HCT116 (cell line): ENCODE results near the gene CAMK2G. TPM values are rescaled to one million over a fixed set of nuclear protein-coding genes. Genes with fewer than 3 reads are reported as not detected.

Experiments used
- ATAC-seq: fragments of 200-7000 bp; cut with Tn5 transposase; 2 replicates; pipeline ENCODE4 v1.9.1; 2020; ENCODE audit warnings: mild to moderate bottlenecking, moderate library complexity
- BruUV-seq: library from RNA; stranded (reverse); fragments of 400-500 nt; replicated peaks from 2 replicates; lab custom pipeline; 2021; lab: Mats Ljungman, UMichigan
- CTCF ChIA-PET: fragments of 300-600 bp; sonication (Branson Sonifier 250); formaldehyde crosslinking; loops from one replicate; lab custom pipeline; 2021; ENCODE audit warnings: antibody characterized with exemption; lab: Charles Lee
- POLR2A ChIA-PET: fragments of 300-600, 350-600 bp; sonication (Branson Sonifier 250); formaldehyde crosslinking; loops from one replicate; lab custom pipeline; 2021; ENCODE audit warnings: antibody characterized with exemption; lab: Charles Lee
- RAD21 ChIA-PET, 2 experiments: fragments of 300-600 bp; sonication (Branson Sonifier 250); formaldehyde crosslinking; loops; one replicate each; lab custom pipeline; 2023; ENCODE audit warnings: low total read pairs in 2 of 2; ENCODE audit not compliant: uncharacterized antibody in 2 of 2, unreplicated experiment in 2 of 2, low non-redundant PET in 1 of 2; lab: Charles Lee
- DNase-seq: peaks from one replicate; pipeline ENCODE4 v3.0.0-alpha.2; 2010; ENCODE audit warnings: low read depth, low spot score
- H2AFZ ChIP-seq: fragments of 200-600 bp; shearing (Covaris generic), sonication (generic); 2 replicates; pipeline ENCODE4 v1.6.1; 2017; ENCODE audit warnings: low read depth, mixed run types, mixed read lengths, antibody characterized with exemption, low read length; ENCODE audit not compliant: poor library complexity, severe bottlenecking
- H3K27ac ChIP-seq: 2 replicates; pipeline ENCODE4 v1.5.1; 2012; ENCODE audit warnings: low read depth, low read length
- H3K27me3 ChIP-seq: fragments of 200-600 bp; sonication (generic); 2 replicates; pipeline ENCODE4 v1.6.1; 2016; ENCODE audit warnings: mixed run types, low read length, mixed read lengths; ENCODE audit not compliant: insufficient read depth
- H3K36me3 ChIP-seq, 2 experiments: fragments of 200-500 bp in 1 of 2; fragments of 200-600 bp in 1 of 2; sonication (Bioruptor generic) in 1 of 2; sonication (generic) in 1 of 2; 2 replicates each; pipeline versions ENCODE4 v1.5.1 to v1.6.1; 2014 to 2016; ENCODE audit warnings: low read length in 2 of 2, inconsistent platforms in 1 of 2, mixed read lengths in 1 of 2, mixed run types in 1 of 2; ENCODE audit not compliant: insufficient read depth in 2 of 2, control insufficient read depth in 1 of 2
- H3K4me1 ChIP-seq, 2 experiments: fragments of 200-600 bp in 1 of 2; sonication (generic) in 1 of 2; 2 replicates each; pipeline versions ENCODE4 v1.5.1 to v1.6.1; 2012 to 2017; ENCODE audit warnings: low read length in 2 of 2, inconsistent platforms in 1 of 2, mild to moderate bottlenecking in 1 of 2, mixed read lengths in 1 of 2, mixed run types in 1 of 2, moderate library complexity in 1 of 2; ENCODE audit not compliant: insufficient read depth in 2 of 2, control insufficient read depth in 1 of 2
- H3K4me2 ChIP-seq: fragments of 200-600 bp; sonication (generic); 2 replicates; pipeline ENCODE4 v1.6.1; 2017; ENCODE audit warnings: mixed run types, low read length, mixed read lengths
- H3K4me3 ChIP-seq, 2 experiments: fragments of 200-600 bp in 1 of 2; sonication (generic) in 1 of 2; replicated peaks in 1 of 2; 2 replicates each; pipeline ENCODE4 v1.5.1; 2011 to 2016; ENCODE audit warnings: low read length in 2 of 2, control low read depth in 1 of 2, low read depth in 1 of 2, mild to moderate bottlenecking in 1 of 2, mixed read lengths in 1 of 2, mixed run types in 1 of 2
- H3K79me2 ChIP-seq: fragments of 200-600 bp; sonication (generic); 2 replicates; pipeline ENCODE4 v1.6.1; 2017; ENCODE audit warnings: mild to moderate bottlenecking, mixed run types, low read length, moderate library complexity, mixed read lengths; ENCODE audit not compliant: insufficient read depth
- H3K9ac ChIP-seq: fragments of 200-600 bp; sonication (generic); 2 replicates; pipeline ENCODE4 v1.6.1; 2016; ENCODE audit warnings: low read length, mixed read lengths
- H3K9me2 ChIP-seq: fragments of 200-600 bp; sonication (generic), shearing (Covaris generic); 2 replicates; pipeline ENCODE4 v1.6.1; 2017; ENCODE audit warnings: mixed run types, mild to moderate bottlenecking, moderate library complexity; ENCODE audit not compliant: insufficient read depth
- H3K9me3 ChIP-seq, 2 experiments: fragments of 200-500 bp in 1 of 2; fragments of 200-600 bp in 1 of 2; sonication (Bioruptor generic) in 1 of 2; sonication (generic) in 1 of 2; 2 replicates each; pipeline ENCODE4 v1.6.1; 2014 to 2017; ENCODE audit warnings: low read length in 2 of 2, mixed read lengths in 2 of 2, inconsistent platforms in 1 of 2, low read depth in 1 of 2, mild to moderate bottlenecking in 1 of 2, mixed run types in 1 of 2, moderate library complexity in 1 of 2; ENCODE audit not compliant: control insufficient read depth in 1 of 2, insufficient read depth in 1 of 2
- H4K20me1 ChIP-seq: fragments of 200-600 bp; sonication (generic), shearing (Covaris generic); 2 replicates; pipeline ENCODE4 v1.6.1; 2017; ENCODE audit warnings: mixed run types, mild to moderate bottlenecking, moderate library complexity; ENCODE audit not compliant: insufficient read depth
- CBX3 ChIP-seq: IDR thresholded peaks from 2 replicates; pipeline ENCODE4 v1.6.1; 2012; ENCODE audit warnings: low read depth
- EGR1 ChIP-seq: IDR thresholded peaks from 2 replicates; pipeline ENCODE4 v1.6.1; 2012; ENCODE audit warnings: low read depth
- ELF1 ChIP-seq: IDR thresholded peaks from 2 replicates; pipeline ENCODE4 v1.6.1; 2012; ENCODE audit warnings: low read depth, borderline replicate concordance
- FOSL1 ChIP-seq: IDR thresholded peaks from 2 replicates; pipeline ENCODE4 v1.6.1; 2012; ENCODE audit warnings: low read depth
- JUND ChIP-seq: IDR thresholded peaks from 2 replicates; pipeline ENCODE4 v1.6.1; 2012
- POLR2A ChIP-seq: IDR thresholded peaks from 2 replicates; pipeline ENCODE4 v1.7.0; 2011; ENCODE audit warnings: borderline replicate concordance; ENCODE audit not compliant: insufficient read depth, insufficient read length; ENCODE audit errors: extremely low read depth
- POLR2AphosphoS5 ChIP-seq: IDR thresholded peaks from 2 replicates; pipeline ENCODE4 v1.6.1; 2011; ENCODE audit warnings: mild to moderate bottlenecking, low read depth, low read length, moderate library complexity
- RAD21 ChIP-seq: IDR thresholded peaks from 2 replicates; pipeline ENCODE4 v1.6.1; 2012; ENCODE audit warnings: low read depth, mild to moderate bottlenecking
- SIN3A ChIP-seq: IDR thresholded peaks from 2 replicates; pipeline ENCODE4 v1.6.1; 2012; ENCODE audit warnings: low read depth
- SRF ChIP-seq: IDR thresholded peaks from 2 replicates; pipeline ENCODE4 v1.6.1; 2012; ENCODE audit warnings: low read depth
- YY1 ChIP-seq: IDR thresholded peaks from 2 replicates; pipeline ENCODE4 v1.6.1; 2011; ENCODE audit warnings: low read length, low read depth, moderate library complexity, mild to moderate bottlenecking; ENCODE audit not compliant: insufficient replicate concordance; ENCODE audit errors: extremely low read depth
- intact Hi-C: fragments of 100-400 bp; cut with micrococcal nuclease; formaldehyde crosslinking; loops from 2 replicates; pipeline ENCODE4 v1.10.0; 2022
- total RNA-seq: library from RNA; stranded (reverse); gene quantifications from one replicate; pipeline ENCODE4 v1.2.1, GENCODE V29; 2021; ENCODE audit not compliant: unreplicated experiment
- TF ChIP-seq, protein P1 (sequence below), 3 experiments: fragments of 200-600 bp in 1 of 3; sonication (generic) in 1 of 3; IDR thresholded peaks in 2 of 3; conservative IDR thresholded peaks in 1 of 3; 2 replicates each; pipeline ENCODE4 v1.5.1; 2012 to 2017; ENCODE audit warnings: low read depth in 2 of 3, low read length in 2 of 3, antibody characterized with exemption in 1 of 3, borderline replicate concordance in 1 of 3, control low read depth in 1 of 3, mild to moderate bottlenecking in 1 of 3, mixed read lengths in 1 of 3, mixed run types in 1 of 3, moderate library complexity in 1 of 3; ENCODE audit not compliant: insufficient read depth in 1 of 3
- TF ChIP-seq, protein P2 (sequence below): IDR thresholded peaks from 2 replicates; pipeline ENCODE4 v1.6.1; 2011; ENCODE audit warnings: mild to moderate bottlenecking, low read length, moderate library complexity; ENCODE audit not compliant: insufficient replicate concordance; ENCODE audit errors: extremely low read depth

CAMK2G gene
- total RNA-seq, 1 experiment from 2014 or later: 28.3 TPM

DNA sequence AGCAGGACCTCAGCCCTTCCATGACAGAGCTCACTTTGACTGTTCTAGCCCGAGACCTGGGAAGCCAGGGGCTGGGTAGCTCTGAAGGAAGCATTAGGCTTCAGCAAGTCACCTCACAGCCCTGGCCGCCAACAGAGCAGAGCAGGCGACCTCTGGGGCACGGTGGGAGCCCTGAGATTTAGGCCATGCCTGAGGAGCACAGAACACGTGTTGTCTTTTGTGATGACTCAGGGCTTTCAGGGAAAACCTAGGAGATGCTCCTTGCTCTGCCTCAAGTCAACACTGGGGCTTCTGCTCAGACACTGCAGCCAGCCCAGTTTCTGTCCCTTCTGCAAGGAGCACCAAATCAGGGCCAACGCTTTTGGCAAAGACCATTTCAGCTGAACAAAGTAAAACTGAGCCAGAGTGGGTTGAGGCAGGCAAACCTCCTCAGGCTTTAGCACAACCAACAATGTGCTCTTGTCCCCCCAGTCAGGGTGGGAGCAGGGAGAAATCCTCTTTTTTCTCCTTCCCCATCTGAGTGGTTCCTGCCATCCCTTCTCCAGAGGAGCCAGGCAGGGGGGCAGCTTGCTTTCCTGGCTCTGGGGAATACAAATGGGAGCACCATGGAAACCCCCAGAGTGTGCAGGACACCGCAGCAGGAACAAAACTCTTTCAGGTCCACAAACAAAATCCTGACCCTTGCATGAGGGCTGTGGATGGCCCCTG, 14.4 kb downstream of the CAMK2G start:
- H2AFZ ChIP-seq: no peak overlapping the region
- H3K9ac ChIP-seq: no peak overlapping the region
- H3K9me3 ChIP-seq: no peaks in the 10 kb centered on the region
- H3K4me1 ChIP-seq: peaks cover 0 to 7% of the 10 kb centered on the region in 2 experiments; a peak in 1 of 4 replicates
- ChIA-PET POLR2A (no interaction called here), RAD21 (no interaction called here), CTCF (no interaction called here)
- no peak overlapping the region for H3K4me3 ChIP-seq
- no peak overlapping the region for H3K27ac ChIP-seq
- H3K36me3 ChIP-seq: peaks cover 12 to 37% of the 10 kb centered on the region in 2 experiments; a peak in 3 of 4 replicates
- no peaks in the 10 kb centered on the region for H4K20me1 ChIP-seq
- TF ChIP-seq SRF: no peak
- TF ChIP-seq FOSL1: no peak
- no peak for TF ChIP-seq RAD21
- TF ChIP-seq SIN3A: no peak
- no peak for TF ChIP-seq JUND
- TF ChIP-seq, protein P1, sequence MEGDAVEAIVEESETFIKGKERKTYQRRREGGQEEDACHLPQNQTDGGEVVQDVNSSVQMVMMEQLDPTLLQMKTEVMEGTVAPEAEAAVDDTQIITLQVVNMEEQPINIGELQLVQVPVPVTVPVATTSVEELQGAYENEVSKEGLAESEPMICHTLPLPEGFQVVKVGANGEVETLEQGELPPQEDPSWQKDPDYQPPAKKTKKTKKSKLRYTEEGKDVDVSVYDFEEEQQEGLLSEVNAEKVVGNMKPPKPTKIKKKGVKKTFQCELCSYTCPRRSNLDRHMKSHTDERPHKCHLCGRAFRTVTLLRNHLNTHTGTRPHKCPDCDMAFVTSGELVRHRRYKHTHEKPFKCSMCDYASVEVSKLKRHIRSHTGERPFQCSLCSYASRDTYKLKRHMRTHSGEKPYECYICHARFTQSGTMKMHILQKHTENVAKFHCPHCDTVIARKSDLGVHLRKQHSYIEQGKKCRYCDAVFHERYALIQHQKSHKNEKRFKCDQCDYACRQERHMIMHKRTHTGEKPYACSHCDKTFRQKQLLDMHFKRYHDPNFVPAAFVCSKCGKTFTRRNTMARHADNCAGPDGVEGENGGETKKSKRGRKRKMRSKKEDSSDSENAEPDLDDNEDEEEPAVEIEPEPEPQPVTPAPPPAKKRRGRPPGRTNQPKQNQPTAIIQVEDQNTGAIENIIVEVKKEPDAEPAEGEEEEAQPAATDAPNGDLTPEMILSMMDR (IDR thresholded peaks at IDR 0.05 in 2 of 3, conservative IDR thresholded peaks at IDR 0.05 in 1 of 3; ENCODE audit: borderline replicate concordance in 1 of 3, insufficient read depth in 1 of 3, low read depth in 2 of 3, low read length in 2 of 3): no peak
- TF ChIP-seq, protein P2, sequence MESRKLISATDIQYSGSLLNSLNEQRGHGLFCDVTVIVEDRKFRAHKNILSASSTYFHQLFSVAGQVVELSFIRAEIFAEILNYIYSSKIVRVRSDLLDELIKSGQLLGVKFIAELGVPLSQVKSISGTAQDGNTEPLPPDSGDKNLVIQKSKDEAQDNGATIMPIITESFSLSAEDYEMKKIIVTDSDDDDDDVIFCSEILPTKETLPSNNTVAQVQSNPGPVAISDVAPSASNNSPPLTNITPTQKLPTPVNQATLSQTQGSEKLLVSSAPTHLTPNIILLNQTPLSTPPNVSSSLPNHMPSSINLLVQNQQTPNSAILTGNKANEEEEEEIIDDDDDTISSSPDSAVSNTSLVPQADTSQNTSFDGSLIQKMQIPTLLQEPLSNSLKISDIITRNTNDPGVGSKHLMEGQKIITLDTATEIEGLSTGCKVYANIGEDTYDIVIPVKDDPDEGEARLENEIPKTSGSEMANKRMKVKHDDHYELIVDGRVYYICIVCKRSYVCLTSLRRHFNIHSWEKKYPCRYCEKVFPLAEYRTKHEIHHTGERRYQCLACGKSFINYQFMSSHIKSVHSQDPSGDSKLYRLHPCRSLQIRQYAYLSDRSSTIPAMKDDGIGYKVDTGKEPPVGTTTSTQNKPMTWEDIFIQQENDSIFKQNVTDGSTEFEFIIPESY: no peak
- no peak for TF ChIP-seq POLR2AphosphoS5
- TF ChIP-seq POLR2A: no peak
- no peak for TF ChIP-seq ELF1
- TF ChIP-seq EGR1: no peak
- no peak for TF ChIP-seq YY1
- TF ChIP-seq CBX3: no peak
- no TSS peak for BruUV-seq
- intact Hi-C loops: no loop called here
- H3K9me2 ChIP-seq: no peaks in the 10 kb centered on the region
- H3K27me3 ChIP-seq: no peaks in the 10 kb centered on the region
- no peak for ATAC-seq
- DNase-seq: no peak
- H3K4me2 ChIP-seq: no peak overlapping the region
- H3K79me2 ChIP-seq: no peaks in the 10 kb centered on the region
